HepG2 (cell line): ENCODE results near the gene ANKS1A. TPM values are rescaled to one million over a fixed set of nuclear protein-coding genes. Genes with fewer than 3 reads are reported as not detected.

Source experiments
- CHD2 ChIP-seq: IDR thresholded peaks from 2 replicates; pipeline ENCODE4 v1.6.1; 2011; ENCODE audit warnings: low read depth, low read length, improper control_type of control experiment
- FOXO1 ChIP-seq: sonication (generic); formaldehyde crosslinking; IDR thresholded peaks from 2 replicates; pipeline ENCODE4 v1.4.0; 2020; ENCODE audit warnings: missing genetic modification reagents
- GATA4 ChIP-seq: sonication (generic); IDR thresholded peaks from 2 replicates; pipeline ENCODE4 v1.6.1; 2016; ENCODE audit warnings: antibody characterized with exemption, low read depth, borderline replicate concordance
- JUN ChIP-seq: sonication (generic); formaldehyde crosslinking; IDR thresholded peaks from 2 replicates; pipeline ENCODE4 v1.4.0; 2020; ENCODE audit warnings: mild to moderate bottlenecking, missing genetic modification reagents
- LBX2 ChIP-seq: sonication (generic); formaldehyde crosslinking; IDR thresholded peaks from 2 replicates; pipeline ENCODE4 v1.5.0; 2020; ENCODE audit warnings: missing genetic modification reagents, mild to moderate bottlenecking, borderline replicate concordance
- NBN ChIP-seq: fragments of 450-650 bp; conservative IDR thresholded peaks from 2 replicates; pipeline ENCODE4 v1.6.1; 2017
- NFATC3 ChIP-seq: sonication (generic); formaldehyde crosslinking; IDR thresholded peaks from 2 replicates; pipeline ENCODE4 v1.5.1; 2020; ENCODE audit warnings: mild to moderate bottlenecking, missing genetic modification reagents
- PAWR ChIP-seq: sonication (generic); formaldehyde crosslinking; IDR thresholded peaks from 2 replicates; pipeline ENCODE4 v1.4.0; 2020; ENCODE audit warnings: missing genetic modification reagents, mild to moderate bottlenecking, borderline replicate concordance
- SAP130 ChIP-seq: IDR thresholded peaks from 2 replicates; pipeline ENCODE4 v1.6.1; 2016; ENCODE audit warnings: low read depth
- SKIL ChIP-seq: sonication (generic); formaldehyde crosslinking; IDR thresholded peaks from 2 replicates; pipeline ENCODE4 v1.8.0; 2022; ENCODE audit warnings: missing genetic modification reagents, mild to moderate bottlenecking, moderate library complexity, borderline replicate concordance
- SP1 ChIP-seq, 2 experiments: fragments of 450-650 bp in 1 of 2; sonication (generic) in 1 of 2; formaldehyde crosslinking in 1 of 2; IDR thresholded peaks; 2 replicates each; pipeline versions ENCODE4 v1.4.0 to v1.6.1; 2016 to 2020; ENCODE audit warnings: missing genetic modification reagents in 1 of 2
- TGIF2 ChIP-seq: IDR thresholded peaks from 2 replicates; pipeline ENCODE4 v1.6.1; 2016; ENCODE audit warnings: control low read depth, missing compliant biosample characterization
- TOPORS ChIP-seq: sonication (generic); formaldehyde crosslinking; IDR thresholded peaks from 2 replicates; pipeline ENCODE4 v1.8.0; 2023; ENCODE audit warnings: mild to moderate bottlenecking, missing genetic modification reagents
- ZBTB1 ChIP-seq: sonication (generic); formaldehyde crosslinking; IDR thresholded peaks from 2 replicates; pipeline ENCODE4 v1.4.0; 2020; ENCODE audit warnings: missing genetic modification reagents, borderline replicate concordance
- ZBTB20 ChIP-seq: sonication (generic); formaldehyde crosslinking; IDR thresholded peaks from 2 replicates; pipeline ENCODE4 v1.8.1; 2023; ENCODE audit warnings: missing genetic modification reagents, low read depth, mild to moderate bottlenecking, borderline replicate concordance
- ZNF337 ChIP-seq: sonication (generic); formaldehyde crosslinking; IDR thresholded peaks from 2 replicates; pipeline ENCODE4 v1.5.1; 2020; ENCODE audit warnings: missing genetic modification reagents, low read depth, mild to moderate bottlenecking, borderline replicate concordance
- ZNF569 ChIP-seq: sonication (generic); formaldehyde crosslinking; IDR thresholded peaks from 2 replicates; pipeline ENCODE4 v1.5.0; 2020; ENCODE audit warnings: mild to moderate bottlenecking, missing genetic modification reagents, moderate library complexity, borderline replicate concordance
- ZNF782 ChIP-seq: sonication (generic); formaldehyde crosslinking; IDR thresholded peaks from 2 replicates; pipeline ENCODE4 v1.4.0; 2020; ENCODE audit warnings: missing genetic modification reagents, mild to moderate bottlenecking, borderline replicate concordance
- ZNF788 ChIP-seq: sonication (generic); formaldehyde crosslinking; IDR thresholded peaks from 2 replicates; pipeline ENCODE4 v1.5.0; 2020; ENCODE audit warnings: mild to moderate bottlenecking, missing genetic modification reagents, borderline replicate concordance
- ZNF83 ChIP-seq: sonication (generic); formaldehyde crosslinking; IDR thresholded peaks from 2 replicates; pipeline ENCODE4 v1.4.0; 2020; ENCODE audit warnings: missing genetic modification reagents, mild to moderate bottlenecking, borderline replicate concordance
- polyA plus RNA-seq, 8 experiments: library from polyadenylated mRNA; depleted of rRNA in 3 of 8; stranded (reverse) in 7 of 8; unstranded in 1 of 8; fragments of >200 nt; fragmentation: Illumina TruSeq in 4 of 8; extraction: Trizol in 4 of 8; gene quantifications; 2 replicates each; pipeline versions ENCODE4 v1.2.1 to v1.2.3, GENCODE V29; 2011 to 2016; ENCODE audit warnings: low read depth in 4 of 8, missing spikeins in 1 of 8, mixed read lengths in 1 of 8; ENCODE audit not compliant: insufficient read depth in 1 of 8
- total RNA-seq, 5 experiments: library from RNA; depleted of rRNA; stranded (reverse); fragments of >200 nt; fragmentation: Illumina TruSeq; extraction: Trizol; gene quantifications; 2 replicates each; pipeline ENCODE4 v1.2.3, GENCODE V29; 2016; ENCODE audit warnings: low read depth in 1 of 5
- TF ChIP-seq, protein P1 (sequence below): sonication (generic); formaldehyde crosslinking; IDR thresholded peaks from 2 replicates; pipeline ENCODE4 v1.4.0; 2020; ENCODE audit warnings: missing genetic modification reagents
- TF ChIP-seq, protein P2 (sequence below): sonication (generic); formaldehyde crosslinking; IDR thresholded peaks from 2 replicates; pipeline ENCODE4 v1.8.0; 2022; ENCODE audit warnings: missing genetic modification reagents, mild to moderate bottlenecking, borderline replicate concordance
- TF ChIP-seq, protein P3 (sequence below): sonication (generic); formaldehyde crosslinking; IDR thresholded peaks from 2 replicates; pipeline ENCODE4 v1.5.0; 2020; ENCODE audit warnings: missing genetic modification reagents

Gene ANKS1A
- total and polyA plus RNA-seq, 2 of the 13 experiments (the other 11 are each of a cell fraction or from before 2014, with no cell fraction given) = 7.2 to 15.1 TPM

DNA sequence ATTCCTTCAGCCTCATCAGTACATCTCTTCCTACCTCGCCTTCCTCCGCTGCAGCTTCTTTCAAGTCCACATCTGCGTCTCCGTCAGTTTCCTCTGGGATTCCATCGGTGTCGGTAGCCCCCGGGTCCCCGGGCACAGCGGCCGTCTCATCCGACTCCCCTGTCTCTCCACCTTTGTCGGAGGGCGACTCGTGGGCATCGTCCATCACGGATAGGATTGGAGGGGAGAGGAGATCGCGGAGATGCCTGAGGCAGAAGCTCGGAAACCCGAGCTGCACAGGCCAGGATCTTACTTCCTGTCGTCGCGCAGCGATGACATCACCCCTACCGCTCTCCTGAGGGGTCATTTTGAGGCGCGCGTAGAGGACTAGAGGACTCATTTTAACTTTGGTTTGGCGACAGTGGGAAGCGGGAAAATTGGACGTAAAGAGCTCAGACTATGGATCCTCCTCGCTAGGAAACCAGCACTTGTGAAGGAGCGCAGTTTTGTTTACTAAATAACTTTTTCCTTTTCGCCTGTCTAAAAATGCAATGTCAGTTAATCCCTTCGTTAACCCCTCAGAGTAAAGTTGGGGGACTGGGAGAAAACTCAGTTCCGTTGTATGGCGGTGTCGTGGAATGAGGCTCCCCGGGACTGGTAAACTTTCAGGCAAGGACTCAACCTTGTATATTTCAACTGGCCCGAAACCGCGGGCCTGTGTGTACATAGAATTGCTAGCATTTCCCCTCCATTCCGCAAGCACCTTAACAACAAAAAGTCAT, 1.1 kb upstream of the ANKS1A start, which contains the start of gene TAF11 (continued):
- TF ChIP-seq NFATC3 (CRISPR knock-in tag) (0 out of 2 replicates have a peak, but pooled peaks have one; percentile 82), NBN (no peak), ZBTB20 (peak; percentile 48), SP1 (IDR thresholded peaks at IDR 0.05) (no peak), SP1 (CRISPR knock-in tag; IDR thresholded peaks at IDR 0.05) (peak; percentile 76), ZNF83 (CRISPR knock-in tag) (no peak), LBX2 (CRISPR knock-in tag) (no peak), CHD2 (no peak), TGIF2 (CRISPR knock-in tag) (no peak; the same call in 1 of the 2 replicates), GATA4 (peak; percentile 55; the same call in 1 of the 2 replicates), ZNF337 (peak; percentile 74), TOPORS (CRISPR knock-in tag) (peak; percentile 71; the same call in 1 of the 2 replicates), ZNF569 (CRISPR knock-in tag) (no peak), ZNF788 (CRISPR knock-in tag) (peak; percentile 95; the same call in 1 of the 2 replicates), JUN (CRISPR knock-in tag) (peak; percentile 52), ZBTB1 (no peak), PAWR (CRISPR knock-in tag) (no peak; the same call in 1 of the 2 replicates), SAP130 (CRISPR knock-in tag) (peak; percentile 100), FOXO1 (CRISPR knock-in tag) (peak; percentile 74; the same call in 1 of the 2 replicates), ZNF782 (CRISPR knock-in tag) (peak; percentile 30; the same call in 1 of the 2 replicates), SKIL (CRISPR knock-in tag) (peak; percentile 45; the same call in 1 of the 2 replicates)
- TF ChIP-seq, protein P1, sequence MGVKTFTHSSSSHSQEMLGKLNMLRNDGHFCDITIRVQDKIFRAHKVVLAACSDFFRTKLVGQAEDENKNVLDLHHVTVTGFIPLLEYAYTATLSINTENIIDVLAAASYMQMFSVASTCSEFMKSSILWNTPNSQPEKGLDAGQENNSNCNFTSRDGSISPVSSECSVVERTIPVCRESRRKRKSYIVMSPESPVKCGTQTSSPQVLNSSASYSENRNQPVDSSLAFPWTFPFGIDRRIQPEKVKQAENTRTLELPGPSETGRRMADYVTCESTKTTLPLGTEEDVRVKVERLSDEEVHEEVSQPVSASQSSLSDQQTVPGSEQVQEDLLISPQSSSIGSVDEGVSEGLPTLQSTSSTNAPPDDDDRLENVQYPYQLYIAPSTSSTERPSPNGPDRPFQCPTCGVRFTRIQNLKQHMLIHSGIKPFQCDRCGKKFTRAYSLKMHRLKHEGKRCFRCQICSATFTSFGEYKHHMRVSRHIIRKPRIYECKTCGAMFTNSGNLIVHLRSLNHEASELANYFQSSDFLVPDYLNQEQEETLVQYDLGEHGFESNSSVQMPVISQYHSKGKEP (CRISPR knock-in tag) = peak; percentile 26; the same call in 1 of the 2 replicates
- TF ChIP-seq, protein P2, sequence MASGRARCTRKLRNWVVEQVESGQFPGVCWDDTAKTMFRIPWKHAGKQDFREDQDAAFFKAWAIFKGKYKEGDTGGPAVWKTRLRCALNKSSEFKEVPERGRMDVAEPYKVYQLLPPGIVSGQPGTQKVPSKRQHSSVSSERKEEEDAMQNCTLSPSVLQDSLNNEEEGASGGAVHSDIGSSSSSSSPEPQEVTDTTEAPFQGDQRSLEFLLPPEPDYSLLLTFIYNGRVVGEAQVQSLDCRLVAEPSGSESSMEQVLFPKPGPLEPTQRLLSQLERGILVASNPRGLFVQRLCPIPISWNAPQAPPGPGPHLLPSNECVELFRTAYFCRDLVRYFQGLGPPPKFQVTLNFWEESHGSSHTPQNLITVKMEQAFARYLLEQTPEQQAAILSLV = peak; percentile 86
- TF ChIP-seq, protein P3, sequence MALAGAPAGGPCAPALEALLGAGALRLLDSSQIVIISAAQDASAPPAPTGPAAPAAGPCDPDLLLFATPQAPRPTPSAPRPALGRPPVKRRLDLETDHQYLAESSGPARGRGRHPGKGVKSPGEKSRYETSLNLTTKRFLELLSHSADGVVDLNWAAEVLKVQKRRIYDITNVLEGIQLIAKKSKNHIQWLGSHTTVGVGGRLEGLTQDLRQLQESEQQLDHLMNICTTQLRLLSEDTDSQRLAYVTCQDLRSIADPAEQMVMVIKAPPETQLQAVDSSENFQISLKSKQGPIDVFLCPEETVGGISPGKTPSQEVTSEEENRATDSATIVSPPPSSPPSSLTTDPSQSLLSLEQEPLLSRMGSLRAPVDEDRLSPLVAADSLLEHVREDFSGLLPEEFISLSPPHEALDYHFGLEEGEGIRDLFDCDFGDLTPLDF (CRISPR knock-in tag) = peak; percentile 80
